OCI-LY7 (cell line): Measurements from ENCODE around the gene FAM120B.

Experiments used
- EZH2phosphoT487 ChIP-seq: fragments of 200-600 bp; sonication (generic); IDR thresholded peaks from 2 replicates; pipeline ENCODE4 v1.6.1; 2018; ENCODE audit warnings: low read depth, borderline replicate concordance, mild to moderate bottlenecking, mixed run types, antibody characterized with exemption, low read length, moderate library complexity, mixed read lengths
- TF ChIP-seq, protein P1 (sequence below): fragments of 200-600 bp; sonication (generic); conservative IDR thresholded peaks from 2 replicates; pipeline ENCODE4 v1.5.1; 2014; ENCODE audit warnings: mild to moderate bottlenecking, antibody characterized with exemption, low read length, moderate library complexity, mixed read lengths

DNA sequence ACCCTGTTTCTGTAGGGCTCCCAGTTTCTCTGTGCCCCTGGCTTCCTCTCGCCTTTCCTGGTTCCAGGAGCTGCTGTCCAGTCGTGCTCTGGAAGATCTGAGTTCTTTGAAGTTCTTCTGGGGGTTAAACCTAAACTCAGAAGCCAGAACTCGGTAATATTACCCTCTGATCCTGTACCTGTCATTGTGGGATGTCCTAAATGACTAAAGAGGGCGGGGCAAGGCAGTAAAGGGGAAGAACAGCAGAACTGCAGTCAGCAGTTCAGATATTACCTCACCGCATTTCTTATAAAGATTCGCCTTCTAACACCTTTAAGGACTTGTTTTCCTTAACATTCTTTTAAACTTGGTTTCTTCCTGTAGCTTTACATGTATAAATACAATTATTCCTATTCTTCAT lies 63.9 kb downstream of the FAM120B start:
- TF ChIP-seq, protein P1, sequence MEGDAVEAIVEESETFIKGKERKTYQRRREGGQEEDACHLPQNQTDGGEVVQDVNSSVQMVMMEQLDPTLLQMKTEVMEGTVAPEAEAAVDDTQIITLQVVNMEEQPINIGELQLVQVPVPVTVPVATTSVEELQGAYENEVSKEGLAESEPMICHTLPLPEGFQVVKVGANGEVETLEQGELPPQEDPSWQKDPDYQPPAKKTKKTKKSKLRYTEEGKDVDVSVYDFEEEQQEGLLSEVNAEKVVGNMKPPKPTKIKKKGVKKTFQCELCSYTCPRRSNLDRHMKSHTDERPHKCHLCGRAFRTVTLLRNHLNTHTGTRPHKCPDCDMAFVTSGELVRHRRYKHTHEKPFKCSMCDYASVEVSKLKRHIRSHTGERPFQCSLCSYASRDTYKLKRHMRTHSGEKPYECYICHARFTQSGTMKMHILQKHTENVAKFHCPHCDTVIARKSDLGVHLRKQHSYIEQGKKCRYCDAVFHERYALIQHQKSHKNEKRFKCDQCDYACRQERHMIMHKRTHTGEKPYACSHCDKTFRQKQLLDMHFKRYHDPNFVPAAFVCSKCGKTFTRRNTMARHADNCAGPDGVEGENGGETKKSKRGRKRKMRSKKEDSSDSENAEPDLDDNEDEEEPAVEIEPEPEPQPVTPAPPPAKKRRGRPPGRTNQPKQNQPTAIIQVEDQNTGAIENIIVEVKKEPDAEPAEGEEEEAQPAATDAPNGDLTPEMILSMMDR: no peak
- TF ChIP-seq EZH2phosphoT487: no peak
